Body of pancreas (tissue), 4 donors: ENCODE results near the gene TIPARP.

Source experiments
- POLR2A ChIP-seq, 3 donors: fragments of 450-650 bp; IDR thresholded peaks; one replicate each; pipeline ENCODE4 v1.6.1; 2016; ENCODE audit warnings: antibody characterized with exemption in 3 of 3, mild to moderate bottlenecking in 2 of 3
- TF ChIP-seq, protein P1 (sequence below), 7 experiments: fragments of 450-650 bp in 4 of 7; fragments of 200-600 bp in 3 of 7; sonication (generic) in 3 of 7; IDR thresholded peaks; one replicate each; pipeline ENCODE4 v1.5.1; 2016 to 2019; ENCODE audit warnings: antibody characterized with exemption in 7 of 7

DNA sequence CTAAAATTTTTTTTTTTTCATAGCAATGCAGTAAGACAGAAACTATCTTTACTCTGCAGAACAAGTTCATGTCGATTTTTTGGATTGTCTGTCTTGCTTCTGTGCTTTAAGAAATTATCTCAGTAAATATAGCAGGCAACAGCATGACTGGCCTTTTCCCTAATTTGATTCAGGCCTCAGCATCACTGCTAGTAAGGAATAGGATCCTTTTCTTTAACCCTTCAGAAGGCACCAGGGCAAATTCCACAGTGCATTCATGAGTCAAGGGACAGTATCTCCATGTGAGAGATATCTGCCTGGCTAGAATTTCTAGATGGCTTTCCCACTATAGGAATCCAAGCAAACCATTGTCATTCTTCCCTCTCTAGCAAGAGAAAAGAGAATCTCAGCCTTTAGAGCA, 71.4 kb downstream of the TIPARP start:
- TF ChIP-seq, protein P1, sequence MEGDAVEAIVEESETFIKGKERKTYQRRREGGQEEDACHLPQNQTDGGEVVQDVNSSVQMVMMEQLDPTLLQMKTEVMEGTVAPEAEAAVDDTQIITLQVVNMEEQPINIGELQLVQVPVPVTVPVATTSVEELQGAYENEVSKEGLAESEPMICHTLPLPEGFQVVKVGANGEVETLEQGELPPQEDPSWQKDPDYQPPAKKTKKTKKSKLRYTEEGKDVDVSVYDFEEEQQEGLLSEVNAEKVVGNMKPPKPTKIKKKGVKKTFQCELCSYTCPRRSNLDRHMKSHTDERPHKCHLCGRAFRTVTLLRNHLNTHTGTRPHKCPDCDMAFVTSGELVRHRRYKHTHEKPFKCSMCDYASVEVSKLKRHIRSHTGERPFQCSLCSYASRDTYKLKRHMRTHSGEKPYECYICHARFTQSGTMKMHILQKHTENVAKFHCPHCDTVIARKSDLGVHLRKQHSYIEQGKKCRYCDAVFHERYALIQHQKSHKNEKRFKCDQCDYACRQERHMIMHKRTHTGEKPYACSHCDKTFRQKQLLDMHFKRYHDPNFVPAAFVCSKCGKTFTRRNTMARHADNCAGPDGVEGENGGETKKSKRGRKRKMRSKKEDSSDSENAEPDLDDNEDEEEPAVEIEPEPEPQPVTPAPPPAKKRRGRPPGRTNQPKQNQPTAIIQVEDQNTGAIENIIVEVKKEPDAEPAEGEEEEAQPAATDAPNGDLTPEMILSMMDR (IDR thresholded peaks at IDR 0.05): no peak
- no peak for TF ChIP-seq POLR2A (IDR thresholded peaks at IDR 0.05)
